Measurements from ENCODE around the gene RER1. TPM values are rescaled to one million over a fixed set of nuclear protein-coding genes. Genes with fewer than 3 reads are reported as not detected.

RER1 gene
- total and polyA plus RNA-seq, 7 donors = 68.8 to 119 (median 90.0) TPM

DNA sequence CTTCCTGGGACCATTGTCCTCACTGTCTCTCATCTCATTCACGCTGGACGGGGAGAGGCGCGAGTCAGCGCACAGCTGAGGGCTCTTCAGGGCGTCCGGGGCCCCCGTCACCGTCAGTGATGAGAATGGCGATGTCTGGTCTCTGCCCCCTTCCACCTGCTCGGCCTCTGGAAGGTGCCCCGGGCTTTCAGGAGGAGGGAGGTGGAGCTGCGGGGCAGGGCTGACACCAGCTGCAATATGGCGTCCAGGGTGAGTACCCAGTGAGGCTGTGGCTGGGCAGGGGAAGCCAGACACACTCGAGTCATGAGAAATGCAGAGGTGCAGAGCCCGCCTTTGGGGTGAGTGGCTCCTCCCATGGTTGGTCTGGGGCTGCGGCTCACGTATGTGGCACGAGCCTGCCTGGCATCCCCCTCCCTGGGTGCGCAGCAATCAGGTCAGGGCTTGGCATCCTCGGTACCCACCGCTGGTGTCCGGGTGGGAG lies 15.3 kb upstream of the RER1 start:
- H3K36me3 ChIP-seq (ENCODE audit: insufficient read depth in 1 of 2, low read depth in 1 of 2) = no peaks in the 10 kb centered on the region
- TF ChIP-seq, protein P1, sequence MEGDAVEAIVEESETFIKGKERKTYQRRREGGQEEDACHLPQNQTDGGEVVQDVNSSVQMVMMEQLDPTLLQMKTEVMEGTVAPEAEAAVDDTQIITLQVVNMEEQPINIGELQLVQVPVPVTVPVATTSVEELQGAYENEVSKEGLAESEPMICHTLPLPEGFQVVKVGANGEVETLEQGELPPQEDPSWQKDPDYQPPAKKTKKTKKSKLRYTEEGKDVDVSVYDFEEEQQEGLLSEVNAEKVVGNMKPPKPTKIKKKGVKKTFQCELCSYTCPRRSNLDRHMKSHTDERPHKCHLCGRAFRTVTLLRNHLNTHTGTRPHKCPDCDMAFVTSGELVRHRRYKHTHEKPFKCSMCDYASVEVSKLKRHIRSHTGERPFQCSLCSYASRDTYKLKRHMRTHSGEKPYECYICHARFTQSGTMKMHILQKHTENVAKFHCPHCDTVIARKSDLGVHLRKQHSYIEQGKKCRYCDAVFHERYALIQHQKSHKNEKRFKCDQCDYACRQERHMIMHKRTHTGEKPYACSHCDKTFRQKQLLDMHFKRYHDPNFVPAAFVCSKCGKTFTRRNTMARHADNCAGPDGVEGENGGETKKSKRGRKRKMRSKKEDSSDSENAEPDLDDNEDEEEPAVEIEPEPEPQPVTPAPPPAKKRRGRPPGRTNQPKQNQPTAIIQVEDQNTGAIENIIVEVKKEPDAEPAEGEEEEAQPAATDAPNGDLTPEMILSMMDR (IDR thresholded peaks at IDR 0.05) = no peak
- 86 to 94% (median 88%) methylated on average over 23 of the region's 23 CpGs for WGBS, 3 donors
- H3K4me3 ChIP-seq = no peak overlapping the region
- H3K27me3 ChIP-seq (ENCODE audit: insufficient read depth in 3 of 3, low read length in 2 of 3) = no peaks in the 10 kb centered on the region
- no peaks in the 10 kb centered on the region for H3K4me1 ChIP-seq
- H3K27ac ChIP-seq = no peak overlapping the region
- peak in 1 of 2 donors; percentile 45 for DNase-seq
- no peaks in the 10 kb centered on the region for H3K9me3 ChIP-seq
- no peak for ATAC-seq
- intact Hi-C loops (cut with DNase I) = loop anchor here in 1 of 2 donors (5.0 kb wide), 1 partner anchor 49 kb away; no protein-coding TSS in a partner anchor

DNA sequence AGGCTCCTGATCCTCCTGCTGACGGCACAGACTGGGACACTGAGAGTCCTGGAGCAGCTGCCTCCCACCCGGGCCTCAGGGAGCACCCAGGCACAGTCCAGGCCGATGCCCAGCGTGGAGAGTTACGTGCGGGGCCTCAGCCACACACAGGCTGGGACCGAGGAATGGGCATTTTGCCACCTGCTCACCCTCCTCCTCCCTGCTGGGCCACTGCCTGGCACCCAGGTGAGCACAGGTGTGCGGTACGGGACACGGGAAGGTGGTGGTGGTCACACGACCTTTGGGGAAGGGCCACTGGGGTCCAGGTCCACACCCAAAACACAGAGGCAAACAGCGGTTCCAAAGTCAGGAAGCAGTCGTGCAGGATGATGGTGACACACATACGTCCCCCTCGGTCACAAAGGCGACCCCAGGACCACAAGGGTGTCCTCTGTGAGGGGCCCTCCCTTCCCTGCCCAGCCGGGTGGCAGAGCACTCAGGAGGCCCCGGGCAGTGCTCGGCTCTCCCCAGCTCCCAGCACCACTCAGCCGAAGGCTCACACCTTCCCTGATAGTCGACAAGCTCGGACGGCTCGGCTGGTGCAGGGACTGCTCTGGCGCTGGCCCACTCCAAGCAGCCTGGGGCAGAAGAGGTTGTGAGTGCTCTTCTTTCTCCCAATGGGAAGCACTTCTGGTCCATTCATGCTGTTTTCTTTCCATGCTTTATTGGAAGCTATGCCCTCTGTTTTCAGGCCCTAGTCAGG lies 14.5 kb upstream of the RER1 start:
- H3K4me3 ChIP-seq = no peak overlapping the region
- no peaks in the 10 kb centered on the region for H3K27me3 ChIP-seq (ENCODE audit: insufficient read depth in 3 of 3, low read length in 2 of 3)
- no peaks in the 10 kb centered on the region for H3K9me3 ChIP-seq
- DNase-seq (peak in 1 of 2 donors; percentile 42), ATAC-seq (no peak)
- H3K27ac ChIP-seq = no peak overlapping the region
- WGBS, 3 donors = 84 to 89% (median 87%) methylated on average over 25 of the region's 25 CpGs
- TF ChIP-seq, protein P1 (IDR thresholded peaks at IDR 0.05) = no peak
- no peaks in the 10 kb centered on the region for H3K36me3 ChIP-seq (ENCODE audit: insufficient read depth in 1 of 2, low read depth in 1 of 2)
- intact Hi-C loops (cut with DNase I) = loop anchor here in 1 of 2 donors (5.0 kb wide), 1 partner anchor 50 kb away; no protein-coding TSS in a partner anchor
- H3K4me1 ChIP-seq = no peaks in the 10 kb centered on the region

DNA sequence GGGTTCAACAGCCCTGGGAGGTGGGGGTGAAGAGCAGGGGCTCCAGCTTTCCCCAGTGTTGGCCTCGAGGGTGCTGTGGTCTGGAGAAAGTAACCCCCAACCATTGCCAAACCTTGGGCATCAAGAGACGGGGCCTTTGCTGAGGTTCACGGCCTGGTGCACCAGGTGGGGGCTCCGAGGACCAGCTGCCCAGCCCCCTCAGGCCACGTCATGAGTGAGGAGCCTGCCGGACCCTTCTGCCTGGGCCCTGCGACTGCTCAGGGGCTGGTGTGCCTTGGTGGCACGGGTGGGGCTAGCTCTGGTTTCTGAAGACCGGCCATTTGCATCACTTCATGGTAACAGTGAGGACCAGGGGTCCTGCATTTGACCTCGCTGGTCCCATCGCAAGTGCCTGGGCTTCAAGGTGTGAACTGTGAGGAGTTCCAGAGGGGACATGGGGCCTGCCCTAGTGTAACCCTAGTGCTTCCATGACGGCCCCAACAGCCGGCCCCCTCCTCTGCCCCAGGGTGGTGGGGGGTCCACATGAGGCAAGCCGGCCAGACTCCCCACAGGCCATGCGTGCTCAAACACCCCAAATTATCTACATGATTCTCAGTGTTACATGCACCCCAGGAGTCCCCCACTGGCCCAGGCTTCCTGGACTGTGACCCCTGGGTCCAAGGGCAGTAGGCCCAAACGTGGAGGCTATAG lies 13.7 kb upstream of the RER1 start:
- no peak overlapping the region for H3K27ac ChIP-seq
- H3K4me1 ChIP-seq = no peaks in the 10 kb centered on the region
- H3K9me3 ChIP-seq = no peaks in the 10 kb centered on the region
- no peaks in the 10 kb centered on the region for H3K27me3 ChIP-seq (ENCODE audit: insufficient read depth in 3 of 3, low read length in 2 of 3)
- no peak overlapping the region for H3K4me3 ChIP-seq
- TF ChIP-seq, protein P1 (IDR thresholded peaks at IDR 0.05) = no peak
- WGBS, 3 donors = 78 to 86% (median 83%) methylated on average over 16 of the region's 16 CpGs
- DNase-seq (peak in 1 of 2 donors; percentile 32), ATAC-seq (no peak)
- no peaks in the 10 kb centered on the region for H3K36me3 ChIP-seq (ENCODE audit: insufficient read depth in 1 of 2, low read depth in 1 of 2)
- intact Hi-C loops (cut with DNase I) = loop anchor here in 1 of 2 donors (5.0 kb wide), 1 partner anchor 51 kb away; no protein-coding TSS in a partner anchor

DNA sequence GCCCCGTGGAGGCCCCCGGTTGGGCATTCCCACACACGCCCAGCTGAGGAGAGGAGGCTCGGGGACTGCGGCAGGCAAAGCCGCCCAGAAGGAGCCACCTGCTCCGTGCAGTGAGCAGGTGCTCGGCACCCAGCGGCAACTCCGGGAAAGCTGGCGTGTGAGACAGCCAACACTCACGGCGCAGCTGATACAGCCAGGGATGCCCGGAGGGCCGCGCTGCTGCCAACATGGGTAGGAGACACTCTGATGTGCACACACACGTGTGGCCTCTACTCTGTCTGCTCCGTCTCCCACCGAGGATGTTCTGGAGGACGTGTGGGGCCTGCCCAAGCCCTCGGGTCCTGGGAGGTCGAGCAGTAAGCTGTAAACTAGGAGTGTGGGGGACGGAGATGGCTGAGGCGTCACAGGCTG lies 13.2 kb upstream of the RER1 start:
- peak in 1 of 2 donors; percentile 48 for DNase-seq
- no peak overlapping the region for H3K27ac ChIP-seq
- TF ChIP-seq, protein P1 (IDR thresholded peaks at IDR 0.05) = no peak
- H3K36me3 ChIP-seq (ENCODE audit: insufficient read depth in 1 of 2, low read depth in 1 of 2) = no peaks in the 10 kb centered on the region
- H3K27me3 ChIP-seq (ENCODE audit: insufficient read depth in 3 of 3, low read length in 2 of 3) = no peaks in the 10 kb centered on the region
- intact Hi-C loops (cut with DNase I) = loop anchor here in 1 of 2 donors (5.0 kb wide), 1 partner anchor 51 kb away; no protein-coding TSS in a partner anchor
- H3K9me3 ChIP-seq = no peaks in the 10 kb centered on the region
- no peak overlapping the region for H3K4me3 ChIP-seq
- H3K4me1 ChIP-seq = no peaks in the 10 kb centered on the region
- no peak for ATAC-seq
- 36 to 50% (median 46%) methylated on average over 24 of the region's 24 CpGs for WGBS, 3 donors

Data from psoas muscle (tissue), 8 donors.